ENCODE data around the gene RASSF8.

RASSF8 gene

GRCh38 chr12:26109343-26109881 is 150.9 kb downstream of the RASSF8 start:
- DNase-seq (ENCODE audit: low read depth): no peak
- no peak overlapping the region for H3K4me3 ChIP-seq (ENCODE audit: low read length)
- no peak for TF ChIP-seq CTCF (conservative IDR thresholded peaks at IDR 0.05; ENCODE audit: low read depth, low read length)

DNA sequence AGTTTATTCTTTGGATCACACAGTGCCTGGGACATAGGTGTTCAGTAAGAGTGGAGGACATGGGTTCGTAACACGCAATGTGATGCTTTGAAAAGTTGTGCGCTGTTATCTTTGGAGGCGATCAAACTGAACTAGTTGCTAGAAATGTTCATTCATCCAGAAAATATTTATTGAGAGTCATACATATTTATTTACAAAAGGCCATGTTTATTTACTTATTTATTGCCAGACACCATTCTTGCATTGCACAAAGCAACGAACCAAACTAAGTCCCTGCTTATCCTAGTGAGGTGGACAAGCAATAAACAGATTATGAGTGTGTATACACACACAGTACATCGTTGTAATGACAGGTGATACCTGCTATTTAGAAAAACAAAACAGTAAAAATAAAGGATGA is 153.8 kb downstream of the RASSF8 start:
- DNase-seq (ENCODE audit: low read depth): no peak
- H3K4me3 ChIP-seq (ENCODE audit: low read length): no peak overlapping the region
- no peak for TF ChIP-seq CTCF (conservative IDR thresholded peaks at IDR 0.05; ENCODE audit: low read depth, low read length)

- no peak overlapping the region for H3K4me3 ChIP-seq (ENCODE audit: low read length)
- no peak for DNase-seq (ENCODE audit: low read depth)
- TF ChIP-seq CTCF (conservative IDR thresholded peaks at IDR 0.05; ENCODE audit: low read depth, low read length): no peak
These were observed 154.2 kb downstream of the RASSF8 start for GRCh38 chr12:26112703-26113147.

DNA sequence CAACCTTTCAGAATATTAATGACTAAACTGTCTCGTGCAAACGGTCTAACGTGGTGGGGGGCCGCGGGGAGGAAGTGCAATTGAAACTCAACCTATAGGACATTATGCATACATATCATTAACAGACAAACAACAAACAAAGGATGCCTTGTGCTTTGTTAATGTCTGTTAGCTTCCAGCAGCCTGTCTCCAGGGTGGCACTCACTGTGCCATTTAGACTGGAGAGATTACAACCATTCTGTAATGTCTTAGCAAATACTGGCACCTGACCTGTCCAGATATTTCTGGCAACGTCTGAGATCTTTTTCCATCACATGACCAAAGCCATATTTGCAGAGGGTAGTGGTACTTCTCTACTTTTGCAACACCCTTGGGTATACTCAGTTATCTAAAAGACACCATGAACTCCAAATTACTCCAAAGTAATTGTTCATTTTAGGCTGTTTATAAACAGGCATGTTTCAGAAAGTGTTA is 154.7 kb downstream of the RASSF8 start:
- no peak for DNase-seq (ENCODE audit: low read depth)
- TF ChIP-seq CTCF (conservative IDR thresholded peaks at IDR 0.05; ENCODE audit: low read depth, low read length): no peak
- peak overlapping the region; percentile 55 for H3K4me3 ChIP-seq (ENCODE audit: low read length)

DNA sequence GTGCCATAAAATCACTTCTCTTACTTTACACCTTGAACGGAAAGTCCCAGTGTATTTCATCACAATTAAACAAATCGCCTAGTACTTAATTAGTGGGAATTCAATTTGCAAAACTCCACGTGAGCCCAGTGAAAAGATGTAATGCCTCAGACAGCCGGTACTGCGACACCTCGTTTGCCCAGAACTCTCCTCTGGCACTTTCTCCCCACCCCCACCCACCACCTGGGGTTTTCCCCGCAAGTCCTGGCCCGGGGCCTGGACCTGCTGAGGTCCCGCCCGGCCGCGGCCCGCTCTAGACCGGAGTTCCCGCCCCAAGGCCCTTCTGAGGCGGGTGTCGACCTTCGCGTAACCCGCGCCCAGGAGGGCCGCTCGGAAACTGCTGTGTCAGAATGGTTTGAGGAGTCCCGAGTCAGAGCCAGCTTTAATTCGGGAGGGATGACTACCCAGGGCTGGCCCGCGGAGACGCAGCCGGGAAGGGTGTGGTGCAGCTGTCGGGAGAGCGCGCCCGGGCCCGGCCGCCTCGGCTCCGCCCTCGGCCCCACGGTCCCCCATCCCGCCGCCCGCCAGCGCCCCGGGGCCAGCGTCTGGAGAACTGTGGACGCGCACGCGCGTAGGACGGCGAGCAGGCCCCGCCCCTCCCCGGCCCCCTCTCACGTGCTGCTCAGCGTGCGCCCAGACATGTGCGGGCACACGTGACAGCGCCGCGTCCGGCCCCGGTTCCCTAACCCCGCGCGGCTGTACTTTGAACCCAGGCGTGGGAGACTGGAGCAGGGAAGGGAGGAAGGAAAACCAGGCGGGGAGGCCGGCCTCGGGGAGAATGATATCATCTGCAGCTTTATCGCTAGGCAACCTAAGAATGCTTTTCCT is 155.6 kb downstream of the RASSF8 start:
- peak; percentile 86 for DNase-seq (ENCODE audit: low read depth)
- peak; percentile 27 for TF ChIP-seq CTCF (conservative IDR thresholded peaks at IDR 0.05; ENCODE audit: low read depth, low read length)
- peak overlapping the region; percentile 55 for H3K4me3 ChIP-seq (ENCODE audit: low read length)

GRCh38 chr12:26114720-26115401 is 156.4 kb downstream of the RASSF8 start:
- H3K4me3 ChIP-seq (ENCODE audit: low read length): peak overlapping the region; percentile 55
- TF ChIP-seq CTCF (conservative IDR thresholded peaks at IDR 0.05; ENCODE audit: low read depth, low read length): no peak
- DNase-seq (ENCODE audit: low read depth): no peak

All from retinal pigment epithelial cell (primary cell).